Femur (tissue), 1 donor: ENCODE measurements around the gene LSM4.

Experiments used
- DNase-seq: peaks from one replicate; pipeline ENCODE4 v3.0.0-alpha.2; 2017

LSM4 gene

DNA sequence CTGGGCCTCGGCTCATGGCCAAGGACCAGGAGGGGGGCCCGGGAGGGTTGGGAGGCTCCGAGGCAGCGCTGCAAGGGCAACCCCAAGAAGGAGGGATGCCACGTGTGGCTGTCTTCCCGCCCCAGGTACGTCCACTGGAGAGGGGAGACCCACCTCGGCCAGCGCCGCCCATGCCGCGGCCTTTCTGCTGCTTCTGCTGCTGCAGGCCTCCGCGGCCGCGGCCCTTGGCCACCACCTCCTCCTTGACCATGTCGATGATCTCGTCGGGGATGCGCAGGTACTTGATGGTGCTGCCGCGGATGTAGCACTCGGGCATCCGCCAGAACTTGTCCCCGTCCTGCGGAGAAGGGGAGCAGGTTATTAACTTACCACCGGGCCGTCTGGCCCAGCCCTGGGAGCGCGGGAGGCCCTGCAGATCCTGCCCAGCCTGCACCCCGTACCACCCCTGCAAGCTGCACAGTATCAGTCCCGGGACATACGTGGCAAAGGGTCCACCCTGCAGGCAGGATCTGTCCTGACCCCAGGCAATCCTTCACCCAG, 13.3 kb downstream of the LSM4 start:
- DNase-seq: no peak

DNA sequence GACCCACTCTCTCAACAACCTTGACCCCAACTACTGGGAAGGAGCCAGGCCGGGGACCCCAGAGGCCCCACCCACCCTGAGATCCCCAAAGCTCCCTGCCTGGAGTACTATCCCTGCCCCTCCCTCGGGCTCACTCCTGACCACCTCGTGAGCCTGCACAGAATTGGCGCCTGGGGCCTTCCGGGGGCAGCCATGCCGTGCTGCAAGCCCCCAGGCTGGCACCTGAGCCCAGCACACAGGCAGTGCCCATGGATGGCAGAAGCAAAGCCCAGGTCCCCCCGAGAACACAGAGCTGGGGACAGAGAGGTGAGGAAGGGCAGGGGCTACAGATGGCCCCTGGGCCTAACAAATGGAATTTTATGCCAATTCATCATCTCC, 13.9 kb downstream of the LSM4 start:
- DNase-seq: no peak

DNA sequence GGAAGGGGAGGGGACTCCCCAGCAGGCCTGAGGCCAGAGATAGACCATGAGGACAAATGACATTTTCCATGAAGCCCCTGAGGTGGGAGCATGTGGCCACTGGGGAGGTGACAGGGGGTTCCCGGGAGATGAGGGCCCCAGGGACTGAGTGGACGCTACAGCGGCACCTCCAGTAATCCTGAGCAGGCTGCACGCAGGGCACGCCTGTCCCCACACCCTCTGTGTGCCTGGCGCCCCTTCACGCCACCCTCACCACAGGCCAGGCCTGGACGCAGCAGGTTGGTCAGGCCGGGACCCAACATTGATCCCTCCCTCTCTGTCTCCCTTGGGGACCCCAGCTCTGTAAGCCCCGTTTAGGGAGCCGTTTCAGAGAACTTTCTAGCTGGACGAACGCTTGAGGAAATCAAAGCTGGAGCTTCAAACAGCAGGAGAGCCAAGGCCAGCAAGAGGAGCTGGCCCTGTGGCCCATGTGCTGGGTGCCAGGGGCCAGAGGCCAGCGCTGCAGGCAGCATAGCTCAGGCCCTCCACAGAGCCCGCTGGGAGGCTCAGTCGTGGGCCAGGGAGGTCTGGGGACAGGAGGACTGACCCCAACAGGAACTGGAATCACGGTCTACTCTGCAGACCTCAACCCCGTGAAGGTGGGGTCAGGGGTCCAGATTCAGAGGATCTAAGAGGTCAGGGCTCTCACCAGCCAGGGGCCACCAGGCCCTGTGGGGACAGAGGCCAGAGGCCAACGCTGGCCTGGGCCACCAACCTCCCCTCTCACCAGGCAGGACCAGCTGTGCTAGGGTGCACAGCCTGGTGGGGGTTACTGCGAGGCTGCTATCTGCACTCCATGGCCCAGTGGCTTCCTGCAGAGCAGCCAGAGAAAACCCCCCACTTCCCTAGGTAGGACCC, 14.6 kb downstream of the LSM4 start:
- DNase-seq: no peak

DNA sequence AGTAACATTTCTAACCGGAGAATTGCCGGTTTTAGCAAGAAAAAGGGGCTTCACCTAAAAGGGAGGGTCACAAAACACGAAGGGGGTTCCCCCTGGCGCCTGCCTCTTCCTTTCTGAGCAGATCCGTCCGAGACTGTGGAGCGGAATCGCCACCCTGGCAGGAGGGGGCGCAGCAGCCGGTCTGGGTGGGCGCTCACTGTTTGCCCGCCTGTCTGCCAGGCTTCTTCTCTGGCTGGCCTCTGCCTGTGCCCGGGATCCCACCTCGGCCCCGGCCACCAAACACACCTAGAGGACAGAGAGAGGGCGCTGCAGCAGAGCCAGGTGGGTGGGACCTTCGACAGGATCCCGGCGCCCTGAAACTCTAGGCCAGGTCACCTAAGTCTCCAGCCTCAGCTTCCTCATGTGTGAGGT, 15.6 kb downstream of the LSM4 start:
- DNase-seq: no peak

DNA sequence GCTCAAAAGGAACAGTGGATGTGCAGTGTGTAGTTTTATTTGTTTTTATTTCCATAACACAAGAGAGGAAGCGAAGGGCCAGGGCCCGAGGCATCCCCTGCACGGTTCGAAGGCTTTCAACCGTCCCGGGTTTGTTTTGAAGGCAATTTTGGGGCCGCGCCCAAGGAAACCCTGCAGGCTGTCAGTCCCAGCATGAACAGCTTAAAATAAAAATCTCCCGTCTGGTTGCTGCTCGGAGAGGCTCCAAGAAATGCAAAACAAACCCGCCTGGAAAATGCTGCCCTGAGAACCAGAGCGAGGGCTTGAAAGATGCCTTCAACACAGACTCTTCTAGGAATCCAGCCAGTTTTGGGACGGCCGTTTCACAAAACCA, 16.0 kb downstream of the LSM4 start:
- peak; percentile 61 for DNase-seq

DNA sequence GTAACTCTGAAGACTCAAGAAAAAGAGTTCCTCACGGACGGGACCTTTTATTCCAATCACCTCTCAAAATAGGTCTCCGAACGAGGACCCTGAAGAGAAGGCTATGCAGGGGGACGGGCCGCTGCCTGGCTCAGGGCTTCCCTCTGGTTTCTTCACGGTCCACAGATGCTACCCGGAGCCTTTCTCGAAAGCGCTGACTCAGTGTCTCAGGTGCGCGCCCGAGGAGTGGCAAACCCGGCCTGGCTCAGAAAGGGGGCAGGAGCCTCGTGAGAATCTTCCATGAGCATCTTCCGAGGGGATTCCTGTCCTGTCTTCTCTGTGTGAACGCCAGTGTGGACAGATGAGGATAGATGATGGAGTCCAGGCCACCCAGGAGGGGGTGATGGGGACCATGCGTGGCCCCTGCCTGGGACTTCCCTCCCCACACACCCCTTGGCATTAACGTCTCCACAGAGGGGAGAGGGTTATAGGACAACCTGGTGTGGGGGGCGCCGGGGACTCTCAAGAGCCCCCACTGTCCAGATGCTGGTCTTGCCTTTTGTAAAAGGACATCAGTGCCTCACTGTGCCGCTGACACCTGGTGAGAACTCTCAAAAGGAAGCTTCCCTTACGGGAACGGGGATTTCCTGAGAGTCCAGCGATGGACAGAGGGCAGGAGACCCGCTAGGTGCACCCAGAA, 16.5 kb downstream of the LSM4 start:
- no peak for DNase-seq

DNA sequence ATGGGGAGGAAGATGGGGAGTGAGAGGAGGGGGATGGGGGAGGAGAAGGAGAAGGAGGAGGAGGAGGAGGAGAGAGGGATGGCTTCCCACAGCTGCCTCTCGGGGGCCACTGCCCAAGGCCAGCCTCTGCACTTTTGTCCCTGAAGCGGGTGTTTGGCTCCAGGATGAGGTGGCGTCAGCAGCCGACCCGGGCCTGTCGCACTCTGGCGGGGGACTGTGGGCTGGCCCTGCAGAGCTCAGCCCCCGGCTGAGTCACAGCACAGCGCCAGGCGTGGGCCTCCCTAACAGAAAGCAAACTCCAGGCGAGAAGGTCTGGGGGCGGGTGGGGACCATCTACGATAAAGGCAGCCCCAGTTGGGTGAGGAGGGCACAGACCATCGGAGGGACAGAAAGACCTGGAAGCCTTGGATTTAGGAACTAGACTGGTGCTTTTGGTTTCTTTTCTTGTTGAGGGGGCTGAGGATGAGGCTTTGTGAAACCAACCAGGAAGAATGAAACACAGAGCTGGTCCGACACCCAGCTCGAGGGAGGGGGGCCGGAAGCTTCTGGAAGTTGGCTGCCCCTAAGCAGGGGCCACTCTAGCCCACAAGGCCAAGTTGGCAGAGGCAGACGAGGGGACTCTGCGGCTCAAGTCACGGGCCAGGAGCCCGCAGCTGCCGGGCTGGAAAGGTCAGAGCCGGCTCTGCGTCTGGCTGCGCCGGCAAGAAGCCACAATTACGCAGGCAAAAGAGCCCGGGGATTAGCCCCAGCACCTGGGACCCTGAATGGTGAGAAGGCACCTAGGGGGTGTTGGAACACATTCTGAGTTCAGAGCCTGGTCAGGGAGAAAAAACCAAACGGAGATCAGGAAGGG, 18.2 kb downstream of the LSM4 start:
- peak; percentile 91 for DNase-seq

DNA sequence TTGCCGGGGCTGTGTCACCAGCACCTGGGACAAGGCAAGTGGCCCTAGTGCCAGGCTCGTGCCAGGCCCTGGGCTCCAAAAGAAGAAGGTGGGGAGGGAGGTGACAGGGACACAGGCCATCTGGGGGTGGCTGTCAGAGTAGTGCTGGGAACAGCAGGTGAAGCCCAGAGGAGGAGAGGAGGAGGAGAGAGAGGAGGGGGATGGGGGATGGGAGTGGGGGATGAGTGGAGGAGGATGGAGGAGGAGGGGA, 18.7 kb downstream of the LSM4 start:
- no peak for DNase-seq

DNA sequence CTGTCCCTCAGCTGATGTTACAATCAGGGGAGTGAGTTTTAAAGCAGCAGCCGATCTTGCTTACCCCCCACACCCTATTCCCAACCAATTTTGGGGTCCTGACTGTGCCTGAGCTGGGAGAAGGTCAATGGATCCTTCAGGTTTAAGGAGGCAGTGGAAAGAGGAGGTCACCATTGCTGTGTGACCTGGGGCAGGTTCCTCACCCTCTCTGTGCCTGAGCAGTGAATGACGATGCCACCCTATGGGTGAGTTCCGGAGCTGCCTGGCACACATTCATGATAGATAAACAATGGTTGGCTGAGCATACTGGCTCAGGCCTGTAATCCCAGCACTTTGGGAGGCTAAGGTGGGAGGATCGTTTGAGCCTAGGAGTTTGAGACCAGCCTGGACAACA, 21.2 kb downstream of the LSM4 start:
- DNase-seq: no peak

DNA sequence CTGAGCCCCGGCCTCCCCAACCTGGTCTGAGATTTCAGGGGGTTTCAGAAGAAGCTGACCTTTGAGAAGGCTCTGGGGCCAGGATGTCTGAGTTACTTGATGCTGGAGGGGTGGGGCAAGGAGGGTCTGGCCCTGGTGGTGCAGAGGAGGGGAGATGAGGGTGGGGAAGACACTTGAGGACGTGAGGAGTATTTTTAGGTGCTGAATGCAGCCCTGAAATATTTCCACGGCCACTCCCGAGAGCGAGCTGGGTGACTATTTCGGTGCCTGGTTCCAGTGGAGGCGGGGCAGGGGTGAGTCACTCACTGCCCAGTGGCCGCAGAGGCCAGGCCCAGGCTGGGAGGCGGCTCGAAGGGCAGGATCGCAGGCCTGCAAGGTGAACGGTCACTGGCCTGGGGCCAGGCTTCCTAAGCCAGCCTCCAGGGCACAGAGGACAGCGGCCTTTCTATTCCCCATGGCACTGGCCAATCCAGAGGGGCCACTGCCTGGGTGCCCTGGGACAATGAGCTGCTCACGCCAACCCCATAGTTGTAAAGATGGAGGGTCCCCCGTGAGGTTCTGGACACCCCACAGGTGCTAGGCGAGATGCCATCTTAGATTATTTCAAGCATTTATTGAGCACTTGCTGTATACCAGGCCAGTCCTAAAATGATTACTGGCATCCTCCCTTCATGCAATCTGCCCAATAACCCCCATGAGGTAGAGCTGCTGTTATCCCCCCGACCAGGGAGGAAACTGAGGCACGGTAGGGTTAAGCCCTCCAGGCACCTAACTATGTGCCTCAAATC, 21.8 kb downstream of the LSM4 start:
- DNase-seq: peak; percentile 76

DNA sequence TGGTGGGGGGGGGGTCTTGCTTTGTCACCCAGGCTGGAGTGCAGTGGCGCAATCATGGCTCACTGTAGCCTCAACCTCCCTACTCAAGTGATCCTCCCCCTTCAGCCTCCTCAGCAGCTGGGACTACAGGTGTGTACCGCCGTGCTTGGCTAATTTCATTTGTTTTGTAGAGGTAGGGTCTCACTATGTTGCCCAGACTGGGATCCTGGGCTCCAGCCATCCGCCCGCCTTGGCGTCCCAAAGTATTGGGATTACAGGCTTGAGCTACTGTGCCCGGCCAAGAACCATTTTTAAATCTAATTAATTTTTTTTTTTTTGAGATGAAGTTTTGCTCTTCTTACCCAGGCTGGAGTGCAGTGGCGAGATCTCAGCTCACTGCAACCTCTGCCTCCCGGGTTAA, 23.2 kb downstream of the LSM4 start:
- DNase-seq: no peak

DNA sequence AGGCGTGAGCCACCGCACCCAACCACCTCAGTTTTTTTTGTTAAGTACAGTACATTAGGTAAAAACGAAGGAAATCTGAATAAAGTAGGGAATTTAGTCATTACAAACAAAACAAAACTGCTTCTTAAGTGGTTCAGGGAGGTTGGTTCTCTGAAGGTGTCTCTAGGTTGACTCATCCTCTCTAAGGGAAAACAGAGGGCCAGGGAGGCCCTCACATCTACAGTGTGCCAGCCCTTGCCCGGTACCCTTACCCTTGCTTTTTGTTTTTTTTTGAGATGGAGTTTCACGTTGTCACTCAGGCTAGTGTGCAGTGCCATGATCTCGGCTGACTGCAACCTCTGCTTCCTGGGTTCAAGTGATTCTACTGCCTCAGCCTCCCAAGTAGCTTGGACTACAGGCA, 24.3 kb downstream of the LSM4 start:
- DNase-seq: peak; percentile 13

DNA sequence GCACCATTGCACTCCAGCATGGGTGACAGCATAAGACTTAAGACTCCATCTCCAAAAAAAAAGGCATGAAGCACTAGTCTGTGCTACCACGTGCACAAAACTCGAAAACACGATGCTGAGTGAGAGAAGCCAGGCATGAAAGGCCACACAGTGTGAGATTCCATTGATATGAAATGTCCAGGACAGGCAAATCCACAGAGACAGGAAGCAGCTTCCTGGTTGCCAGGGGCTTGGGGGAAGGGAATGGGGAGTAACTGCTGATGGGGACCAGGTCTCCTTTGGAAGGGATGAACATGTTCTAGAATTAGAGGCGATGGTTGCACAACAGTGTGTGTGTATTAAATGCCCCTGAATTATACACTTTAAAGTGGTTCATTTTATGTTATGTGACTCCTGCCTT, 25.6 kb downstream of the LSM4 start:
- peak; percentile 15 for DNase-seq

DNA sequence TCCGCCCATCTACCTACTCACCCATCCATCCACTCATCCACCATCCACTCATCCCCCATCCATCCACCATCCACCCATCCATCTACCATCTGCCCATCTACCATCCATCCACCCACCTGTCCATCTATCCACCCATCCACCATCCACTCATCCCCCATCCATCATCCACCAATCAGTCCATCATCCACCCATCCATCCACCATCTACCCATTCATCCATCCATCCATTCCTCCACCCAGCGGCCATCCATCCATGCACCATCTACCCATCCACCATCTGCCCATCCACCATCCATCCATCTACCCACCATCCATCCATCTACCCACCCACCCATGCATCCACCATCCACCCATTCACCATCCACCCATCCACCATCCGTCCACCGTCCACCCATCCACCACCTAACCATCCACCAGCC, 27.8 kb downstream of the LSM4 start:
- DNase-seq: no peak

DNA sequence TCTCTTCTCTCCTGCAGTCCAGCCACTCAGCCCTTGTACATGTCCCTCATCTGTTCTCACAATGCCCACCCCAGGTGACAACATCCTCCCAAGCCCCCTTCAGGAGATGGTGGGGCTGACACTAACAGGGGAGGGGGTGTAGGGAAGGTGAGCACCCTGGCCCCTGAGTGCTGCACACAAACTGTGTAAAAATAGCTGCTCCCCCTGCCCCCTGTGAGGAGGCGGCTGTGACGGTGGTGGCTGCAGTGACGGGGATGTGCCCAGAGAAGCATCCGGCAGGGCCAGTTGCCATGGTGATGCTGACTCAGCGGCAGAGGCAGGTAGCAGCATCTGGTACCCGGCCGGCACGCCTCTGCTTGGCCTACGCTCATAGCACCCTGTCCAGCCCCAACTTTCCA, 28.4 kb downstream of the LSM4 start:
- peak; percentile 44 for DNase-seq

DNA sequence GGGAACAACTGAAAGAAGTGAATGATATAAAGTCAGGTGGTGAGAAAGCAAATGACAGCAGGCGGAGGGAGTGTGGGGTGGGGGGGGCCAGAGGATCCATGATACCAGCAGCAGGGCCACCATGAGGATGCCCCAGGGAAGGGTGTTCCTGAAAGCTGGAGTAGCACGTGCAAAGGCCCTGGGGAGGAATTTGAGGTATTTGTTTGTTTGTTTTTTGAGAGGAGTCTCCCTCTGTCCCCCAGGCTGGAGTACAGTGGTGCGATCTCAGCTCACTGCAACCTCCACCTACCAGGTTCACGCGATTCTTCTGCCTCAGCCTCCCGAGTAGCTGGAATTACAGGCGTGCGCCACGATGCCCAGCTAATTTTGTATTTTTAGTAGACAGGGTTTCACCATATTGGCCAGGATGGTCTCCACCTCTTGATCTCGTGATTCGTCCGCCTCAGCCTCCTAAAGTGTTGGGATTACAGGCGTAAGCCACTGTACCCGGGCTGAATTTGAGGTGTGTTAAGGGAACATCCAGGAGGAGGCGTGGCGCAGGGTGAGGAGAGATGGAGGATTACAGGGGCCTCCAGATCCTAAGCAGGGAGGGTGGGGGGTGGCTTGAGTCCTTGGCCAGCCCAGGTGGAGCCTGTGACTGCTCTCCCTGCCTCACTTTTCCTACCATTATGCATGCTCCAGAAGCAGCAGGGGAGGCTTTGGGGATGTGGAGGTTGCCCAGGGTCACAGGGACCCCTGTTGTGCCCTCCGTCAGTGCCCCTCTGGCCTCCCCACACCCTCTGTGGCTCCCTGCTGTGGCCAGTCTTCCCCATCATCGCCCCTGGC, 29.0 kb downstream of the LSM4 start:
- peak; percentile 27 for DNase-seq

DNA sequence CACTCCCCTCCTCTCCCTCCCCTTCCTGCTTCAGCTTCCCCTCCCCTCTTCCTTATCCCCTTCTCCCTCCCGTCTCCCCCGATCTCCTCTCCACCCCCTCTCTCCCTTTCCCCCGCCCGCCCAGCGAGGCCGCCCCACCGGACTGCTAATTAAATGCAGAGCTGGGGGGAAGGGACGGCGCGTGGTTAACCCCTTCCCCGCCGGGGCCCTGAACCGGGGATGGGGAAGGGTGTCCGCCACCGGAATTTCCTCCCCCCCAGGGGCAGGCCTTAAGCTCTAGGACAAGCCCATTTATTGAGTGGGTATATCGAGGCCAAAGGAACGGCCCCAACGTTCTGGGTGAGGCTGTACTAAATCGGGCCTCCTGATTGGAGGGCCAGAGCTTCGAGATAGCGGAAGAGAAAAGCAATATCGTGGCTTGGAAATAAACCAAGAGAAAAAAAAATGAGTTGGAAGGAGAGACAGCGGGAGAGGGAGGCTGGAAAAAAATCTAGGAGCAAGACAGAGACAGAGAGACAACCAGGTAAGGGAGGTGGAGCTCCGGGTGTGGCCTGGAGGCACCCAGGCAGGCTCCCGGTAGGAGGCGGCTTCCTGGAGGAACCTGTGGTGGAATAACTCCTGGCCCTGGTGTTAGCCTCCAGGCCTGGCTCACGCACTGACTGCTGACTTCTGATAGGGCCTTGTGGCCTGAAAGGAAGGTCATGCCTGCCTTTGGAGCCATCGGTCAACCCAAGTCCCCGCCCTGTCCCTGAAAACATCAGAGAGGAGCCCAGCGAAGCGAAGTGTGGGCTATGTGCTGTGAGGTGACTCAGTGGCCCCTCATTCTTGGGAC, 29.9 kb downstream of the LSM4 start:
- DNase-seq: peak; percentile 92

DNA sequence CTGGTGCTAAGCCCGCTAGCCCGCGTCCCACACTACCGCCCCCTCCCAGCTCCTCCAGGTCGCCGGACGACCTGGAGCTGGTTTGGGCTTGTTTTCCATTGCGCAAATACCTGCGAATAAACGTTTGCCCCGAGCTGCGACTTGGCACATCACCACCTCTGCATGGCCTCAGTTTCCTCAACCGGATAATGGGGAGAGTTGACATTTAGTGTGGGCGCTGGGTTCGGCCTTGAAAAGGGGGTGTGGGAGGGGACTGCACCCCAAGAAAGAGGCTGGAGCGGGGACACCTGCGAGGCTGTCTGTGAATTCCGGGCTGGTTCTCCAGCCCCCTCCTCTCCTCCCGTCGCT, 30.4 kb downstream of the LSM4 start:
- no peak for DNase-seq

DNA sequence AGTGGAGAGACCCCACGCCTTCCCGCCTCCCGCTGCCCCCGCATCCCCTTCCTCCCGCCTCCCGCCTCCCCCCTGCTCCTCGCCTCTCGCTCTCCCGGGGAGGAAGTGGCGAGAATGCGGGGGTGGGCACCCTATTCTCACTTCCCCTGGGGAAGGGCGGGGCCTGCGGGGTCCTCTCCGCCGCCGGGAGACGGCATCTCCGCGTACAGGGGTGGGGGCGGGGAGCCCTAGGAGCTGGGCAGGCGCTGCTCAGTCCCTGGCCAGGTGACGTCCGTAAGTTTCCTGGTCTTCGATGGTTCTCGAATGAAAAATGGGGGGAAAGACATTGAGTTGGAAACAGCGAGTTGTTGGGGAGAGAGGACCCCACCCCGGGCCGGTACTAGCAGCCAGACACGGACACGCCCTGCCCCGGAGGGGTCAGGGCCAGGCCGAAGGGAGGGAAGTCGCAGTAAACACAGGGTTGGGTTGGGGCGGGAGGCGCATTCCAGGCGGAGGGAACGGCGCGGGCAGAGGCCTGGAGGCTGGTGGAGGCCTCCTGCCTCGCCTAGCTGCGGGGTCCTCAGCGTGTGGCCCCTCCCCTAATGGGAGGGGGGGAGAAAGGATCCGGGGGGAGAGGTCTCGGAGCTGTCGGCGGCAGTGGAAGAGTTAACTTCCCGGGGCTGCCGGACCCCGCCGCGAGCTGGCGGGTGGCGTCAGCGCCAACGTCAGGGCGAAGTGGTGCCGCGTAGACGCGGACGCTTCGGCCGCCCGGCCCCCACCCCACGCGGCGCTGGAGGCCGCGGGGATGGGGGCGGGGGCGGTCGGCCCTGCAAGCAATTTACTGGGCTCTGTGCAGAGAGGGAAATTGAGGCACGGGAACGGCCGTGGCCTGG, 31.1 kb downstream of the LSM4 start:
- peak; percentile 91 for DNase-seq

DNA sequence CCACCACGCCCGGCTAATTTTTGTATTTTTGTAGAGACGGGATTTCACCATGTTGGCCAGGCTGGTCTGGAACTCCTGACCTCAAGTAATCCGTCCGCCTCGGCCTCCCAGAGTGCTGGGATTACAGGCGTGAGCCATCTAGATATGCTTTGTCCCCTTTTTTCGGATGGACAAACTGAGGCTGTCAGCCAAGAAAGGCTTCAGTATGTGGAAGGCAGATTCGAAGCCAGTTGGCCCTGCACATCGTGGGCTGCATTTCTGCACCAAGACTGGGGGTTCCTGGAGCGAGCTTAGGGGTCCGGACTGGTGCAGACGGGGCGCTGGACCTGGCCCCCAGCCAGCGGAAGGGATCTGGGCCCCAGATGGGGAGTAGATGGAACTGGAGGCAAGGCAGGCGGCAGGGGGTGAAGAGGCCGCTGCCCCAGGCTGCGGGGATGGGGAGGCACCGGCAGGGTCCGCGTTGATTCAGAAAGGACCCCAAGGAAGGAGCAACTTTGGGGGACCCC, 31.8 kb downstream of the LSM4 start:
- DNase-seq: no peak
